HG03439 (cell line): Measurements from ENCODE around the gene DCUN1D4.

Experiments
- ATAC-seq: cut with Tn5 transposase; IDR thresholded peaks from one replicate; pipeline ENCODE4 v1.9.1; 2021; ENCODE audit warnings: mild to moderate bottlenecking, moderate library complexity; ENCODE audit not compliant: unreplicated experiment

DCUN1D4 gene

DNA sequence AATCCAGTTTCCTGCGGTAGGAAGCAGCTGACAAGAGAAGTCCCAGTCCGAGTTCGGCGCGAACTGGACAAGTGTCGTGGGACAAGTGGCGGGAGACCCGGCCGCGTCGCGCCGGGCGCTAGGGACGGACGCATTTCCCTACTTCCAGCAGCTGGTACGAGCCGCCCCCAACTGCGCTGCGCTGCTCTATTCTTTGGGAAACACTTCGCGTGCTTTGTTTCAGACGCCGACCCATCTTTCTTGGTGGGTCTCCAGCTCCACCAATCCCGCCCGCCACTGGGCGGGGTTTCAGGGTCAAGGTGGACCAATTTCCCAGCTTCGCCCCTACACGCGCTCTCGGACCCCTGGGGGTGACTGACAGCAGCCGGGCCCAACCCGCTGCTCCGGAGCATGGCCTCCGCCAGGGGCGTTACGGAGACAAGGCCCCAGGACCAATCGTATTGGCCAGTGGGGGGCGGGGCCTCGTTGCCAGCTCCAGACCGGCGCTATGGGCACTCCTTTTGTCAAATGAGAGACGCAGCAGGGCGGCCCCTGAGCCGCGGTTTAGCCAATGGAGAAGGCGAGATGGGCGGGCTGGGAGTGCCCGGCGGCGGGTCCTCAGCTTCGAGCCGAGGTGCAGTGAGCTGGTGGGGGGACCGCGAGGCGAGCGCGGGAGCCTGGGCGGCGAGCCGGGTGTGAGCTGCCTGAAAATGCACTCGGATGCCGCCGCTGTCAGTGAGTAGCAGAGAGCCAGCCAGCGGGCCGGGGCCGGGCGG lies at the start of gene DCUN1D4:
Gene DCUN1D4, plus strand, starts transcription at position 600 of the 755 bp plus-strand sequence. Its CDS starts 90 bp downstream, at position 690.
- ATAC-seq = peak; percentile 96

DNA sequence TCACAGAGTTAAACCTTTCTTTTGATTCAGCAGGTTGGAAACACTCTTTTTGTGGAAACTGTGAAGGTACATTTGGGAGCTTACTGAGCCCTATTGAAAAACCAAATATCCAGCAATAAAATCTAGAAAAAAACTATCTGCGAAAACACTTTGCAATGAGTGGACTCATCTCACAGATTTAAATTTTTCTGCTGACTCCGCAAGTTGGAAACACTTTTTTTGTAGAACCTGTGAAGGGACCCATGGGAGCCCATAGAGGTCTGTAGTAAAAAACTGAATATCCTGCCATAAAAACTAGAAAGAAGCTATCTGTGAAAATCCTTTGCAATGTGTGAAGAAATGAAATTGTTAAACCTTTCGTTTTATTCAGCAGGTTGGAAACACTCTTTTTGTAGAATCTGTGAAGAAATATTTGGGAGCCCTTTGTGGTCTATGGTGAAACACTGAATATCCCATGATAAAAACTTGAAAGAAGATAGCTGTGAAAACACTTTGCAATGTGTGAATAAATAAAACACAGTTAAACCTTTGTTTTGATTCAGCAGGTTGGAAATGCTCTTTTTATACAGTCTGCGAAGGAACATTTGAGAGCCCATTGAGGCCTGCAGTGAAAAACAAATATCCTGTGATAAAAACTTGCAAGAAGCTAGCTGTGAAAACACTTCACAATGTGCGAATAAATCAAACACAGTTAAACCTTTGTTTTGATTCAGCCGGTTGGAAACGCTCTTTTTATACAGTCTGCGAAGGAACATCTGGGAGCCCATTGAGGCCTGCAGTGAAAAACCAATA lies 22.3 kb upstream of the DCUN1D4 start:
- no peak for ATAC-seq

DNA sequence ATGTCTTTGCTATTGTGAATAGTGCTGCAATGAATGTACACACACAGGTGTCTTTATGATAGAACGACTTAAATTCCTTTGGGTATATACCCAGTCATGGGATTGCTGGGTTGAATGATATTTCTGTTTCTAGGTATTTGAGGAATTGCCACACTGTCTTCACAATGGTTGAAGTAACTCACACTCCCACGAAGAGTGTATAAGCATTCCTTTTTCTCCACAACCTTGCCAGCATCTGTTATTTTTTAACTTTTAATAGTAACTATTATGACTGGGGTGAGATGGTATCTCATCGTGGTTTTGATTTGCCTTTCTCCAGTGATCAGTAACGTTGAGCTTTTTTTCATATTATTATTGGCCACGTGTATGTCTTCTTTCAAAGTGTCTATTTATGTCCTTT lies 17.6 kb upstream of the DCUN1D4 start:
- no peak for ATAC-seq

GRCh38 chr4:51830156-51830720 lies 12.7 kb upstream of the DCUN1D4 start:
- ATAC-seq = no peak

DNA sequence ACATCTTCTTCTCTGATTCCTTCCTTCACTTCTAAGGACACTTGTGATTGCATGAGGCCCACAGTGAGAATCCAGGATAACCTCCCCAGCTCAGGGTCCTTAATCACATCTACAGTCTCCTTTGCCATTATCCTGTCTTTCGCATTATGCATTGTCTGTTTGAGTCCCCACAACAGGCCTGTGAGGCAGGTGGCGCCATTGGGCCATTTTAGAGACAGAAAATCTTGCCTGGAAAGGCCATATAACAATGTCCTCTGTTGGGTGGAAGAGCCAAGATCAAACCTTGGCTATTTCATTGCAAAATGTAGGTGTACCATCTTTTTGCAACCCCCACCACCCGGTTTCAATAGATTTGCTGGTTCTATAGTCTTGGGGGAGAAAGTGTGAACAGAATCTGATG lies 11.8 kb upstream of the DCUN1D4 start:
- ATAC-seq = peak; percentile 67

DNA sequence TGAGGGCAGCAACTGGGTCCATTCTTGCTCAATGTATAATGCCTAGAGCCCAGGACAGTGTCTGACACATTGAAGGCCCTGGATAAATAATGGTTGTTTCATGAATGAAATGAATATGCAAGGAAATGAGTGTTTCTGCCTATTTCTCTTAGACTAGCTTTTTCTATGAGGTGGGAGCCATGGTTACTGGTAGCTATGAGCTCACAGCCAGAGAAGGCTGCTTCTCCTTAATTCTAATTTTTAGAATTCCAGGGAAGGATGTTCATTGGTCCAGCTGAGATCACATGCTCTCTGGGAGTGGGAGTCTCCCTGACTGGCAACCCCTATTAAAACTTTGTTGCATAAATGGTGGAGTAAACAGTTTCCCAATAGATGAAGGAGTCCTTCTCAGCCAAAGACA lies 9.7 kb upstream of the DCUN1D4 start:
- no peak for ATAC-seq

DNA sequence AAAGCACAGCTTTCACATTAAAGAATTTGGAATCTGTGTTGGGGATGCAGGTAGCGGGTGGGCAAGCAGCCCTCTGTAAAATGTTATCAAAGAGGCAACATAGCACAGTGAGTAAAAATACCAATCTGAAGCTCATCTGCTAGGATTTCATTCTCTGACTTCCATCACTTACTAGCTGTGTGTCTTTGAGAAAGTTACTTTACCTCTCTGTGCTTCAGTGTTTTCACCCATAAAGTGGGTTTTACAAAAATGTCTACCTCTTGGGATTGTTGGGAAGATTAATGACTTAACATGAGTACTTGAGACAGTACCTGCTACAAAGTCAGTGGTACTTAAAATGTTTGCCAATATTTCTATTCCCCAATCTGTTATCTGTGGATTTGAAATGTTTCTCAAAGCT lies 7.9 kb upstream of the DCUN1D4 start:
- ATAC-seq = no peak

- ATAC-seq = no peak
Observed at GRCh38 chr4:51835855-51836254, 7.1 kb upstream of the DCUN1D4 start.

DNA sequence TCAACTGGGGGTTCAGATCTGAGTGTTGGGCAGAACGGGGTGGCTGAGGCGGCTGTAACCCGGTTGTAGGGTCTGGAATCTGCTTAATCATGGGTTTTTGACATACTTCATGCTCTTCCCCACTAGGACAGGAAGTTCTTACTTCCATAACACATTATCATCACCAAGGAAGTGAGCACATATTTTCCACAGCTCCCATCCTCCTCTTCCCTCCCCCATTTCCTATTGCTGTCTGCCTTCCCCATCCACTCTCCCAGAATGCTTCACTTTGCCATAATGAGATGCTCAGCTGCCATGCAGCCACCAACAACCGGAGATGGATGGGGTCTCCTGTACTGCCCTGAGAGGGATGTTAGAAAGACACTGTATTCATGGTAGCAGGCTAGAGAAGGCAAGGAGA lies 6.4 kb upstream of the DCUN1D4 start:
- no peak for ATAC-seq

DNA sequence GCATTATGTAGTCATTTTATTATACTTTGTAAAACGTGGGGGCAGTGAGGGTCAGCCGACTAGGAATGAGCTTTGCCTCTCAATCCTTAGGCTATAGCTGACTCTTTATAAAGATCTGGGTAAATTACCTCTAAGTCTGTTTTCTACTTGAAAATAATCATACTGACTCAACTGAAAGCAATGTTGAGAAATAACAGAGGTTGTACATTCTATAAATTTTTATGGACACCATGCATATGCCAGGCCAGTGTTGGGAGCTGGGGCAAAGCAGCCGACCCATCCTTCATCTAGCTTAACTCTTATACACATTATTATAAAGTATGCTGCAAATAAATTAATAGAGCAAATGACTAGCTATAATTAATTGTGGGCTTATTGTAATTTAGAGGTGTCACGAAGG lies 2.2 kb upstream of the DCUN1D4 start:
- ATAC-seq = no peak

DNA sequence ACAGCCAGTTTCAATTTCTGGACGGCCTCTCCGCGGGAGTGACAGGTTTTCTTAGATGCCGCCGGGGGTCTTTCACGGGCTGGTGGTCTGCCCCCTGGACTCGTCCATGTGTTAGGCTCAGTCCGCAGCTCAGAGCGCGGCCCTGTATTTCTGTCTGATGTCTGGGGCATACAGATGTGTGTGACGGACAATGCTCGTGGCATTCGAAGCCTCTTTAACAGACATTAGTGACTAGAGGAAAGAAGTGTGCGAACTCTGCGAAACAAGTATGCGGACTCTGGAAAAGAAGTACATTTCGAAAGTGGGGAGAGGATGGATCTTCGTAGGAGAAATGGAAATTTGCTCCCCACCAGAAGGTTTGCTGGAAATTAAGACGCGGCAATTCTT lies 793 bp upstream of the DCUN1D4 start:
- ATAC-seq = no peak

DNA sequence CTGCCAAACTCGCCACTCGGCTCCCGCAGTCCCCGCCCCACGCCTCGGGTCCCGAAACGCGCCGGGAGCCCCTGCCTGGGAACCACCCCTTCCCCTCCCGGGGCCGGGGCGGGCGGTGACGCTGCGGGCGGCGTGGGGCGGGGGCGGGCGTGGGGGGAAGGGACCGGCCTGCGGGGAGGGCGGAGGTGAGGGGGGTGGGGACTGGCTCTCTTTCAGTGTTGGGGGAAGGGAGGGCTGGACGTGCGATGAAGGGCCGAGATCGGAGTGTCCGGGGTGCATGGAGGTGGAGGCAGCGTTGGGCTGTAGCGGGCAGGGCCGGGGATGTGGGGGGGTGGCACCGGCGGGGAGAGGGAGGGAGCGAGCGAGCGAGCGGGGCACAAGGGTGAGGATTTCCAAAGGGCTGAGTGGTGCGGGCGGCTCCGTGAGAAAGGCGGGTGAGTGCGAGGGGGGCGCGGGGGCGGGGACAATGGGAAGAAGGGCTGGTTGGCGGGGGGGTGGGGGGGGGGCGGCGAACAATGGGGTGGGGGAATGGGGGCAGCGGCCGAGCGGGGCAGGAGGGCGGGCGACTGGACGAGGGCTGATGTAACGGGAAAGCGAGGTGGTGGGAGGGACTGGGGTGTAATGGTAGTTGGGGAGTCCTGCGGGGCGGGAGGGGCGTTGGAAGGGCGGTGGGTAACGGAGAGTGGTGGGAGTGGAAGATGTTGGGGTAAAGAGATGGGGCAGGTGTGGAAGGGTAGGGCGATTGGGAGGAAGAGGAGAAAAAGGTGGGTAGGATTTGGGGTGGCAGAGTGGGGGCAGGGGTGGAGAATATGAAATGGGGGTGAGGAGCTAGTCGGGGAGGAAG lies 578 bp downstream of the DCUN1D4 start:
- ATAC-seq = peak; percentile 30

DNA sequence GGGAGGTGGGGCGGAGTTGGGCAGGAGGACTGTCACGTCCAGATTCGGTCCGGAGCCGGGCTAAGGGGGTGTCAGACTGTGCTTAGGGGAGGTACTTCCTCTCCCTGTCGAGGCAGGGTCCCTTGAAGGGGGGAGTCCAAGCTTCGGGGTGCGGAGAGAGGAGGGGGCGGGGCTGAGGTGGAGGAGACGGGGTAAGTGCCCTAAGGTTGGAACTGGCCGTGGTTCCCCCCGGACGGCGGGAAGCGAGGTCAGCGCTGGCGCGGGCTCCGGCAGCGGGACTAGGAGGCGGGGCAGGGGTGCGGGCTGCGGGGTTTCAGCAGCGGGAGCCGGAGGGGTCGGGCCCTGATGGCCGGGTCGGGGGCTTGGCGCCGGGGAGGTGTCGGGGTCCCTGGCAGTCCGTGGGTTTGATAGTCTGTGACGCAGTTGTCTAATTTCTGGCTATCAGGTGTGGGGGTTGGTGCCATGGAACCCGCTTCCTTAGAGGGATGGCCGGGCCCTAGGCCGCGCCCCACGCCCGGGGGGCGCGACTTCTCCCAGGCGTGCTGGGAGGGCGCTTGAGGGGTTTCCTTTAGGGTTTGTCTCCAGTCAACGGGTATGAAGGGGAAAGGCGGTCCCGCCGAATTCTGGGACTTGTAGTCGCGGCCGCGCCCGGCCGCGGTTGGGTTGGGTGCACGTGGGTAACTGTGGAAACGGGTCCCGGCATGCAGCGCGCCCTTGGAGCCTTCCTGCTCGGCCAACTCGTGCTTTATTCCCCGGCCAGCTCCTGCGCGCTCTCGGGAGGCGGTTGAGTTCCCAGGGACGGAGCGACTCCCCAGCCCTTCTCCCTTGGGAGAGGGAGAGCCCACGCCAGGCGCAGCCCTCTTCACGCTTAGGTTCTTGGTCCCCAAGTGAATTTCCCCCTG lies 1.5 kb downstream of the DCUN1D4 start:
- ATAC-seq = peak; percentile 36

DNA sequence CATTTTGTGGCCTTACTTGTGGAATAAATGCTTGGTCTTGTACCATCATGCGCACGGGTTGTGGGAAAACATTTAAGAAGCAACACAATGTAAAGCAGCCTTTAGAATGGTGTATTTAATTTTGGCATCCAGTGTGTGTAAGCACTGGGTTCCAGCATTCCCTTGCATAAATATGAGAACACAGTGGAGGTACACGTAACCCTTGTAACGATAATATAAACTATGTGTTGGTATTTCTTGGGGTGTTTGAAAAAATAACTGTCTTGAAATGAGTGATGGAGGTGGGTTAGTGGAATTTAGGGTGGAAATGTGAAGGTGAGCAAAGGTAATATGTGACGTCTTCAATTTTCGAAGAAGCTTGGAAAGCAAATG lies 2.1 kb downstream of the DCUN1D4 start:
- no peak for ATAC-seq

DNA sequence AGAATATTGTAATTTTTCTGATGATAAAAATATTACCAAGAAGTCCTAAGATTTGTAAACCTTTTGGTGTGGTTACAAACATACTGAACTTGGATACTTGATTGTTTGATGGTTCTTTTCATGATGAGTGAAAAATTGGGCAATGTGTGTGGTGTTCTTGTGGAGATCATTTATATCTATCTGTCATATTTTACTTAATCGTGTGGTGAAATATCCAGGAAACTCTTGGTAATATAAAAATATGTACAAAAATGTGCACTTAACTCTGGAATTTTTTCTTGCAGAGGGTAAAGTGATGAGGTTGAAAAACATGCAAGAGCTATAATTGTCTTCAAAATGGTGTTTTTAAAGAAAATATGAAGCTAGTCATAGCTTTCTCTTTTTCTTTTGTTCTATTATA lies 2.8 kb downstream of the DCUN1D4 start:
- no peak for ATAC-seq

- no peak for ATAC-seq
Observed at GRCh38 chr4:51849430-51849829, 6.5 kb downstream of the DCUN1D4 start.

DNA sequence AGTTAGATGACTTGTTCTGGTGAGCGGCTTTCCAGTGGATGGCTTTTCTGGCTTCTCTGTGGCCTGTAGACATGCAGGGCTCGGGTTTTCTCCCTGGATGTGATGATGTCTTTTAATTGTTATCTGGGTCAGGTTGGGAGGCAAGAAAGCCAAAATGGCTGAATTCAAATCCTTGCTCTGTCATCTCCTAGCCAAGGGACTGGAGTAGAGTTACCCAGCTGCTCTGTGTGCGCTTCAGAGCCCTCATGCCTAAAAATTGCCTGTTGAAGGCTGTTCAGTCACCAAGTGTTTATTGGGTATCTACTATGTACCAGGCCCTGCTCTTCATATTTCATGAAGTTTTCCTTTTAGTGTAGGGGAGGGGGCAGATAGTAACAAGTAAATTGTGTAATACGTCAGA lies 7.3 kb downstream of the DCUN1D4 start:
- no peak for ATAC-seq

DNA sequence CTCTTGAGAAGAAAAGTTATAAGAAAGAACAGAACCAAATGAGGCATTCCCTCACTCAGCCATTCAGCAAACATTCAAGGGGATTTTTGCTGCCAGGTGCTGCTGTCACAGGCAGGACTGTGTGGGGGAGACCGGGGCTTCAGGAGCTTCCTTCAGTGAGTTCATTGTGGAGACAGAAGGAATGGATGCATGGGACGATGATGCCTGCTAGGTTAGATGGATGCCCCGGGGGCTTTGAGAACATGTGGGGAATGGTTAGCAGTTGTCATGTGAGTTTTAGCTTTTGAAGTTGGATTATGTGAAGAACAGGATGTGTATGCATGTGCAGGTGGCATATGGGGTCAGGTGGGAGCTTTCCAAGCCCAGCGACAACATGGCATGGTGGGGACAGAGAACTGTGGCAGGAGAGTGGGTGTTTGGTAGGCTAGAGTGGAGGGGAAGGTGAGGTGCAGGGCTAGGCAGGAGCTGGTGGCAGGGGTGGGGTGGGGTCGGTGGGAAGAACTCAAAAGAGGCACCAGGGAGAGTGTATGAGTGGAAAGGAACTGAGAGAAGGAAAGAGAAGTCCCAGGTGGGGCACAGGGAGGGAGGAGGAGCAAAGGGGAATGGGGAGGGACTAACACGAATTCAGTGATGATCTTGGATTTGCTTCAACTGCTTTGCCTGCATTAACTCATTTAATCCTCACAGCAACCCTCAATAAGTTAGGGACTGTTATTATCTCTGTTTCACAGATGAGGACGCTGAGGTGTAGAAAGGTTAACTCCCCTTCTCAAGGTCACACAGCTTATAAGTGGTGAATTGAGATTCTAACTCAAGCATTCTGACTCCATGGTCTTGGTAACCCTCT lies 8.4 kb downstream of the DCUN1D4 start:
- no peak for ATAC-seq

GRCh38 chr4:51851937-51852290 lies 9.0 kb downstream of the DCUN1D4 start:
- ATAC-seq = no peak
